ENCODE results near the gene LCN2. TPM values are rescaled to one million over a fixed set of nuclear protein-coding genes. Genes with fewer than 3 reads are reported as not detected.

Gene LCN2
- total RNA-seq, 3 donors from 2014 or later (not counting 1 experiment from before 2014, with no cell fraction given): 0.82 to 0.99 TPM; not detected in 1

GRCh38 chr9:128116104-128117083 lies 32.9 kb upstream of the LCN2 start:
- no peaks in the 10 kb centered on the region for H3K27me3 Mint-ChIP-seq (ENCODE audit: low read depth in 2 of 2)
- peak overlapping the region; percentile 41 for H3K27ac ChIP-seq (ENCODE audit: low read length)
- H3K4me1 ChIP-seq (ENCODE audit: control insufficient read depth, insufficient read depth, low read length): peaks cover 27% of the 10 kb centered on the region
- intact Hi-C loops (cut with micrococcal nuclease): loop anchor here (1.0 to 5.0 kb wide), 2 partner anchors 12 to 174 kb away; no protein-coding TSS in a partner anchor
- no peak for ATAC-seq
- H3K9me3 ChIP-seq (ENCODE audit: control insufficient read depth, insufficient read depth, low read length): no peaks in the 10 kb centered on the region
- WGBS (ENCODE audit: insufficient coverage): 92% methylated on average over 16 of the region's 16 CpGs
- no peak overlapping the region for H3K4me3 ChIP-seq (ENCODE audit: low read length)
- H3K4me3 Mint-ChIP-seq: no peak overlapping the region
- no peak for TF ChIP-seq CTCF (IDR thresholded peaks at IDR 0.05)
- no peaks in the 10 kb centered on the region for H3K36me3 Mint-ChIP-seq
- no peaks in the 10 kb centered on the region for H3K9me3 Mint-ChIP-seq
- no peaks in the 10 kb centered on the region for H3K27me3 ChIP-seq (ENCODE audit: control insufficient read depth, insufficient read depth, low read length)
- H3K27ac Mint-ChIP-seq: no peak overlapping the region
- peaks cover 10% of the 10 kb centered on the region for H3K36me3 ChIP-seq (ENCODE audit: control insufficient read depth, insufficient read depth, low read length)
- H3K4me1 Mint-ChIP-seq: peaks cover 6 to 11% of the 10 kb centered on the region in 2 donors
- DNase-seq: no peak

- H3K4me1 Mint-ChIP-seq: peaks cover 6 to 11% of the 10 kb centered on the region in 2 donors
- no peak overlapping the region for H3K4me3 Mint-ChIP-seq
- H3K9me3 Mint-ChIP-seq: no peaks in the 10 kb centered on the region
- peak; percentile 93 to 99 (median 96) for ATAC-seq
- H3K27ac Mint-ChIP-seq: peak overlapping the region; percentile 69
- peak; percentile 98 for DNase-seq
- H3K36me3 ChIP-seq (ENCODE audit: control insufficient read depth, insufficient read depth, low read length): peaks cover 22% of the 10 kb centered on the region
- H3K9me3 ChIP-seq (ENCODE audit: control insufficient read depth, insufficient read depth, low read length): no peaks in the 10 kb centered on the region
- H3K27ac ChIP-seq (ENCODE audit: low read length): no peak overlapping the region
- intact Hi-C loops (cut with micrococcal nuclease): loop anchor here (1.0 to 5.0 kb wide), 2 partner anchors 10 to 176 kb away; no protein-coding TSS in a partner anchor
- no peak overlapping the region for H3K4me3 ChIP-seq (ENCODE audit: low read length)
- peaks cover 27% of the 10 kb centered on the region for H3K4me1 ChIP-seq (ENCODE audit: control insufficient read depth, insufficient read depth, low read length)
- 21% methylated on average over 27 of the region's 27 CpGs for WGBS (ENCODE audit: insufficient coverage)
- H3K27me3 Mint-ChIP-seq (ENCODE audit: low read depth in 2 of 2): no peaks in the 10 kb centered on the region
- H3K36me3 Mint-ChIP-seq: no peaks in the 10 kb centered on the region
- no peaks in the 10 kb centered on the region for H3K27me3 ChIP-seq (ENCODE audit: control insufficient read depth, insufficient read depth, low read length)
- TF ChIP-seq CTCF (IDR thresholded peaks at IDR 0.05): peak; percentile 100
Measured at GRCh38 chr9:128117613-128118471, 31.4 kb upstream of the LCN2 start.

- no peaks in the 10 kb centered on the region for H3K36me3 Mint-ChIP-seq
- Histone ChIP-seq H3K27ac (ENCODE audit: low read length) (no peak overlapping the region), H3K4me1 (ENCODE audit: control insufficient read depth, insufficient read depth, low read length) (peaks cover 27% of the 10 kb centered on the region), H3K36me3 (ENCODE audit: control insufficient read depth, insufficient read depth, low read length) (peaks cover 24% of the 10 kb centered on the region), H3K9me3 (ENCODE audit: control insufficient read depth, insufficient read depth, low read length) (no peaks in the 10 kb centered on the region), H3K4me3 (ENCODE audit: low read length) (no peak overlapping the region), H3K27me3 (ENCODE audit: control insufficient read depth, insufficient read depth, low read length) (no peaks in the 10 kb centered on the region)
- no peak overlapping the region for H3K27ac Mint-ChIP-seq
- no peaks in the 10 kb centered on the region for H3K27me3 Mint-ChIP-seq (ENCODE audit: low read depth in 2 of 2)
- 68% methylated on average over 3 of the region's 3 CpGs for WGBS (ENCODE audit: insufficient coverage)
- no peak for DNase-seq
- no peak for ATAC-seq
- peaks cover 6 to 11% of the 10 kb centered on the region in 2 donors for H3K4me1 Mint-ChIP-seq
- TF ChIP-seq CTCF (IDR thresholded peaks at IDR 0.05): no peak
- H3K4me3 Mint-ChIP-seq: no peak overlapping the region
- H3K9me3 Mint-ChIP-seq: no peaks in the 10 kb centered on the region
- intact Hi-C loops (cut with micrococcal nuclease): loop anchor here (5.0 kb wide), 1 partner anchor 176 kb away; no protein-coding TSS in a partner anchor
Measured at GRCh38 chr9:128118472-128118857, 30.8 kb upstream of the LCN2 start.

Measured in natural killer cell (primary cell).